Peyer's patch (tissue), 4 donors: ENCODE measurements around the gene TMEM120A.

Experiments used
- POLR2A ChIP-seq, 2 donors: fragments of 450-650 bp; IDR thresholded peaks; one replicate each; pipeline ENCODE4 v1.5.1; 2017; ENCODE audit warnings: antibody characterized with exemption in 2 of 2, mild to moderate bottlenecking in 2 of 2, moderate library complexity in 2 of 2
- TF ChIP-seq, protein P1 (sequence below), 6 experiments: fragments of 450-650 bp in 4 of 6; fragments of 200-600 bp in 2 of 6; sonication (generic) in 1 of 6; IDR thresholded peaks; one replicate each; pipeline ENCODE4 v1.5.1; 2017 to 2019; ENCODE audit warnings: antibody characterized with exemption in 6 of 6, mild to moderate bottlenecking in 3 of 6, moderate library complexity in 1 of 6

DNA sequence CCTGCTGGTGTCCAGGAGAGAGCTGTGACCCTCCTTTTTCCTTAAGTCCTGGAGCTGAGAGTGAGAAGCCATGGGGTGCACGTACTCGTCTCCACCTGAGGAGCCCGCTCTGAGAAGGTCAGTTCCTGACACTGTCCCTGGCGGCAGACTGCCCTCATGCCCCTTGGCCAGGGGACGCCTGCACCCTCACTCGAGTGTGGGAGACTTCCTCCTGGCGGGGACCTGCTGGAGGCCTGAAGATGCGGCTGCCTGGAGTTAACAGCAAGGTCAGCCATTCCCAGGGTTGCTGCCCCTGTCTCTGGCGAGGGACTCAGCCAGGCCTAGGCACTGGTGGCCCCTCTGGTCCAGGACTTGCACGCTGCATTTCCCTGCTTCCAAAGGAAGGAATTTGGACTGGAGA lies 26.4 kb downstream of the TMEM120A start:
- TF ChIP-seq, protein P1, sequence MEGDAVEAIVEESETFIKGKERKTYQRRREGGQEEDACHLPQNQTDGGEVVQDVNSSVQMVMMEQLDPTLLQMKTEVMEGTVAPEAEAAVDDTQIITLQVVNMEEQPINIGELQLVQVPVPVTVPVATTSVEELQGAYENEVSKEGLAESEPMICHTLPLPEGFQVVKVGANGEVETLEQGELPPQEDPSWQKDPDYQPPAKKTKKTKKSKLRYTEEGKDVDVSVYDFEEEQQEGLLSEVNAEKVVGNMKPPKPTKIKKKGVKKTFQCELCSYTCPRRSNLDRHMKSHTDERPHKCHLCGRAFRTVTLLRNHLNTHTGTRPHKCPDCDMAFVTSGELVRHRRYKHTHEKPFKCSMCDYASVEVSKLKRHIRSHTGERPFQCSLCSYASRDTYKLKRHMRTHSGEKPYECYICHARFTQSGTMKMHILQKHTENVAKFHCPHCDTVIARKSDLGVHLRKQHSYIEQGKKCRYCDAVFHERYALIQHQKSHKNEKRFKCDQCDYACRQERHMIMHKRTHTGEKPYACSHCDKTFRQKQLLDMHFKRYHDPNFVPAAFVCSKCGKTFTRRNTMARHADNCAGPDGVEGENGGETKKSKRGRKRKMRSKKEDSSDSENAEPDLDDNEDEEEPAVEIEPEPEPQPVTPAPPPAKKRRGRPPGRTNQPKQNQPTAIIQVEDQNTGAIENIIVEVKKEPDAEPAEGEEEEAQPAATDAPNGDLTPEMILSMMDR (IDR thresholded peaks at IDR 0.05): no peak
- TF ChIP-seq POLR2A (IDR thresholded peaks at IDR 0.05): no peak
